GM18867 (cell line): ENCODE results near the gene DBR1.

Experiments used
- ATAC-seq: cut with Tn5 transposase; IDR thresholded peaks from one replicate; pipeline ENCODE4 v1.9.1; 2021; ENCODE audit warnings: mild to moderate bottlenecking, moderate library complexity; ENCODE audit not compliant: unreplicated experiment

The DBR1 gene

DNA sequence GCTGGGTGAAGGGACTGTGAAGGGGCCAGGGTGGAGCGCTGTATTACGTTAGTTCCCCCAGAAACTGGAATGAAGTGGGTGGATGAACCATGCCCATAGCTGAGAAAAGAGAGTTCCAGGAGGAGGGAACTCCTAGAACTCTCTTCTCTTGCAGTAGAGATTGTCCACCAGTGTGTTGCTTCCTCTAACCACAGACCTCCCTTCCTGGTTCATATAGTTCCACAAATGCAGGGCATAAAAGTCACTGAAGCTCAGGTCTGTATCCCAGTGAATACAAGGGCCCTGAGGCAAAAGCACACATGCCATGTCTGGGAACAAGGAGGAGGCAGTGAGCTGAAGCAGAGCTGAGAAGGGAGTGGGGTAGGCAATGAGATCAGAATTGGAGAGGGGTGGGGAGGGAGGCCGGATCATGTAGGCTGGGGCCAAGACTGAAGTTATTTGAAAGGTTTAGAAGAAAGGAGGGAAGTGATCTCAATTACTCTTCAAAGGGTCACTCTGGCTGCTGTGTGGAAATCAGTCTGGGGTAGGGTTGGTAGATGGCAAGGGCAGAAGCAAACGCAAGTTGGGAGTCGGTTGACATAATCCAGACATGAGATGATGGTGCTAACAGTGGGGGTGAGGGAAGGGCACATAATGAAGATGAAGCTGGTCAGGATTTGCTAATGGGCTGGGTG lies 49.0 kb downstream of the DBR1 start:
- ATAC-seq, result no peak

GRCh38 chr3:138124706-138125355 lies 49.9 kb downstream of the DBR1 start:
- ATAC-seq, result no peak

- no peak for ATAC-seq
Measured at GRCh38 chr3:138124188-138124587, 50.5 kb downstream of the DBR1 start.

- ATAC-seq, result no peak
Measured at GRCh38 chr3:138119423-138119766, 55.3 kb downstream of the DBR1 start.

- peak; percentile 85 for ATAC-seq
Measured at GRCh38 chr3:138118612-138119422, 55.9 kb downstream of the DBR1 start.

DNA sequence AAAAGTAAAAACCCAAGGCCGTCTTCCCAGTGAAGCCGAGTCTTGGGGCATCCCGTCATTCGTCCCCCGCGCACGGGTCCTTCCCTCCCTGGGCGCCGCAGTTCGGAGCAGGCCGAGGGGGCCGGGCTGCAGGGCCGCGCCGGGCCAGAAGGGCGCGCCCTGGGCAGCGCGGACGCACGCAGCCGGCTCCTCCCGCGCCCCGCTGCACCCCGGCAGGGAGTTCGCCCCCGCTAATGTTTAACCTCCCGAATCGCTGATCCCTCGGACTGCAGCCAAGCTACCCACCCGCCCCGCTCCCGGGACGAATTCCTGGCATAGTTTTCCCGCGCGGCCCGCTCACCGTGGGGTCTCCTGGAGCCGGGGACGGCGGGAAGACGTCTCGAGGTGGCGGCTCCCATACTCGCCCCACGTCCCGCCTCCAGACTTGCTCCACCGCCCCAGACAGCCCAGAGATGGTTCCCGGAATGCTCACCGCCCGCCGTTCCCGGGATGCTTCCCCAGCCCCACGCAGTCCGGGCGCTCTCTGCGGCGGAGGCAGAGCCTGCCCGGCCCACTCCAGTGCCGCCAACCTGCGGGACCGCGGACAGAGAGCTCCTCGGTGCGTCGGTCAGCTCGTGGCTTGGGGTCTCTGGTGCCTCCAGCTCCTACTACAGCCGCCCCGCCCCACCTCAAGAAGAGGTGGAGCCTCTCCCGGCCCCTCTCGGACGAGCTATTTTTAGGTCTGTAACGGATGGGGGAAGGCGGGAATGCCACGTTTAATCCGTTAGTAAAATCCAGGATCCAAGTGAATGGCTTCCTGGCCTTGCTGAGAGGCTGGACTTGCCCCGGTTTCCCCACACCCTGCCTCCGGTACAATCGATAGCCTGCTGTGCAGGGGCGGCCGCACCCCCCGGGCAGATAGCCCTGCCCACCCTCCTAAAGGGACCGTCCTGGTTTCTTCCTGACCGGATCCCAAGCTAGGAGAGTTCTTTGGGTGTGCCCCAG lies 59.4 kb downstream of the DBR1 start, which contains the start of gene DZIP1L:
DZIP1L (minus strand) TSS at position 621 of the 984 bp plus-strand sequence. CDS start 11,637 bp downstream, outside the sequence.
- peak; percentile 74 for ATAC-seq

GRCh38 chr3:138114431-138114918 lies 60.2 kb downstream of the DBR1 start:
- no peak for ATAC-seq

DNA sequence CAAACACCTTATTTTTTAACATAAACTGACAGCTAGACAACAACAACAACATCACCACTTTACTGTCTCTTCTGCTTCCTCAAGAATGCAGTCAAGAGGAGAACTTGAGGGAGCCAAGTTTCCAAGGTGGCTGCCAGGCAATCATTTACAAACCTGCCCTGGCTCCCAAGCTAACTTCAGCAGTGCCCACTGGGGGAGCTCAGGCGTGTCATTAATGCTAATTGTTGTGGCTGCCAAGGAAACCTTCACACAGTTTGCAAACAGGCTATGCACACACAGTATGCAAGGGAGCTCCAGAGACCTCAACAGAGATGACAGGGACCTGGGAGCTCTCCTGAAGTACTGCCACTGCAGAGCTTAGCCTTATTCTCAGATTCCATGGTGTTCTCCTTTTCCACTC lies 61.4 kb downstream of the DBR1 start:
- no peak for ATAC-seq

GRCh38 chr3:138112362-138112761 lies 62.4 kb downstream of the DBR1 start:
- no peak for ATAC-seq
